ENCODE results near the gene ADD1.
"Not testable (repeated sequence)": the region's sequence is repeated elsewhere in the genome, so short reads cannot be mapped to it uniquely, and the experiment has no call there.

Gene ADD1

GRCh38 chr4:2938411-2938810, 94.8 kb downstream of the ADD1 start:
- intact Hi-C loops (cut with DNase I), result loop anchor here (10.0 kb wide), 1 partner anchor 174 kb away; no protein-coding TSS in a partner anchor
- DNase-seq, result peak in 3 of 10 donors; percentile 36 to 61 (median 39)

GRCh38 chr4:2938906-2939305, 95.3 kb downstream of the ADD1 start:
- intact Hi-C loops (cut with DNase I), result loop anchor here (10.0 kb wide), 1 partner anchor 174 kb away; no protein-coding TSS in a partner anchor

GRCh38 chr4:2939383-2940243, 96.0 kb downstream of the ADD1 start:
- peak in 3 of 10 donors; percentile 79 to 85 (median 82) for DNase-seq
- intact Hi-C loops (cut with DNase I), result loop anchor here (10.0 kb wide), 1 partner anchor 175 kb away; no protein-coding TSS in a partner anchor

More at GRCh38 chr4:2938906-2939305, 95.3 kb downstream of the ADD1 start:
- peak in 3 of 10 donors; percentile 32 to 80 (median 44) for DNase-seq

- DNase-seq, result peak in 3 of 10 donors; percentile 64 to 82 (median 81)
These were observed 96.9 kb downstream of the ADD1 start for GRCh38 chr4:2940267-2941137.

GRCh38 chr4:2941138-2942036, 97.7 kb downstream of the ADD1 start:
- intact Hi-C loops (cut with DNase I), result no loop called here
- peak in 3 of 10 donors; percentile 57 to 79 (median 77) for DNase-seq

More at GRCh38 chr4:2940267-2941137, 96.9 kb downstream of the ADD1 start:
- intact Hi-C loops (cut with DNase I), result no loop called here

GRCh38 chr4:2942037-2942531, 98.4 kb downstream of the ADD1 start:
- intact Hi-C loops (cut with DNase I), result no loop called here
- peak in 3 of 10 donors; percentile 35 to 68 (median 44) for DNase-seq

GRCh38 chr4:2942532-2943363, 99.1 kb downstream of the ADD1 start:
- intact Hi-C loops (cut with DNase I), result no loop called here
- peak in 3 of 10 donors; percentile 39 to 82 (median 69) for DNase-seq

- intact Hi-C loops (cut with DNase I), result no loop called here
- DNase-seq, result peak in 3 of 10 donors; percentile 24 to 72 (median 55)
These were observed 99.9 kb downstream of the ADD1 start for GRCh38 chr4:2943364-2944090.

GRCh38 chr4:2944091-2944482, 100.4 kb downstream of the ADD1 start:
- DNase-seq, result peak in 2 of 10 donors; percentile 12 to 23
- intact Hi-C loops (cut with DNase I), result no loop called here

- DNase-seq, result peak in 3 of 10 donors; percentile 30 to 81 (median 39)
- intact Hi-C loops (cut with DNase I), result no loop called here
These were observed 101.2 kb downstream of the ADD1 start for GRCh38 chr4:2944586-2945526.

GRCh38 chr4:2945619-2946604, 102.3 kb downstream of the ADD1 start:
- intact Hi-C loops (cut with DNase I), result not testable (repeated sequence)
- DNase-seq, result peak in 3 of 10 donors; percentile 9 to 73 (median 35)

- peak in 3 of 10 donors; percentile 28 to 78 (median 66) for DNase-seq
- intact Hi-C loops (cut with DNase I), result no loop called here
These were observed 103.4 kb downstream of the ADD1 start for GRCh38 chr4:2946812-2947600.

GRCh38 chr4:2947926-2948325, 104.3 kb downstream of the ADD1 start:
- intact Hi-C loops (cut with DNase I), result no loop called here
- DNase-seq, result peak in 3 of 10 donors; percentile 30 to 73 (median 46)

- intact Hi-C loops (cut with DNase I), result no loop called here
These were observed 105.5 kb downstream of the ADD1 start for GRCh38 chr4:2948895-2949781.

More at GRCh38 chr4:2948895-2949781, 105.5 kb downstream of the ADD1 start:
- DNase-seq, result peak in 5 of 10 donors; percentile 48 to 90 (median 79)

Measured in posterior cingulate gyrus (tissue), 11 donors.